ENCODE results near the gene ZMIZ2. TPM values are rescaled to one million over a fixed set of nuclear protein-coding genes. Genes with fewer than 3 reads are reported as not detected.
"Not testable (repeated sequence)": the region's sequence is repeated elsewhere in the genome, so short reads cannot be mapped to it uniquely, and the experiment has no call there.

The ZMIZ2 gene
- total RNA-seq, 2 experiments from 2014 or later, result 84.7 to 92.3 TPM

- H3K27me3 Mint-ChIP-seq, result no peaks in the 10 kb centered on the region
- H3K4me1 Mint-ChIP-seq (ENCODE audit: low read depth), result peaks cover 29% of the 10 kb centered on the region
- H3K9me3 Mint-ChIP-seq, result no peaks in the 10 kb centered on the region
- ChIA-PET CTCF (no interaction called here), POLR2A (interaction anchor here (0.7 to 0.9 kb wide), 2 partner anchors 45 to 163 kb away, joined by 3 to 4 read pairs; no protein-coding TSS in a partner anchor)
- peak overlapping the region; percentile 79 for H3K27ac Mint-ChIP-seq
- intact Hi-C loops (cut with micrococcal nuclease), result no loop called here
- H3K36me3 Mint-ChIP-seq, result peaks cover 52% of the 10 kb centered on the region
- no peak overlapping the region for H3K4me3 Mint-ChIP-seq
- no peak for DNase-seq
Observed at GRCh38 chr7:44802418-44803025, 53.9 kb downstream of the ZMIZ2 start.

DNA sequence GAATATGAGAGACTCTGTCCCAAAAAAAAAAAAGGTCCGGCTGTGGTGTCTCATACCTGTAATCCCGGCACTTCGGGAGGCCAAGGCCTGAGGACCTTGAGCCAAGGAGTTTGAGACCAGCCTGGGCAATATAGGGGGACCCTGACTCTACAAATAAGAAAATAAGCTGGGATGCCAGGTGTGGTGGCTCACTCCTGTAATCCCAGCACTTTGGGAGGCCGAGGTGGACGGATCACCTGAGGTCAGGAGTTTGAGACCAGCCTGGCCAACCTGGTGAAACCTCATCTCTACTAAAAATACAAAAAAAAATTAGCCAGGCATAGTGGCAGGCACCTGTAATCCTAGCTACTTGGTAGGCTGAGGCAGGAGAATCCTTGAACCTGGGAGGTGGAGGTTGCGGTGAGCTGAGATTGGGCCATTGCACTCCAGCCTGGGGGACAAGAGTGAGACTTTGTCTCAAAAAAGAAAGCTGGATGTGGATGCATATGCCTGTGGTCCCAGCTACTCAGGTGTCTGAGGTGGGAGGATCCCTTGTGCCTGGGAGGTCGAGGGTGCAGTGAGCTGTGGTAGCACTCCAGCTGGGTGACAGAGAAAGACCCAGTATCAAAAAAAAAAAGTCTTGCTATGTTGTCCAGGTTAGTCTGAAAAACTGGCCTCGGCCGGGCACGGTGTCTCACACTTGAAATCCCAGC lies 55.3 kb downstream of the ZMIZ2 start:
- H3K27me3 Mint-ChIP-seq; H3K27ac Mint-ChIP-seq; H3K4me3 Mint-ChIP-seq; intact Hi-C loops (cut with micrococcal nuclease); H3K9me3 Mint-ChIP-seq; DNase-seq: not testable (repeated sequence)
- Mint-ChIP-seq H3K4me1 (ENCODE audit: low read depth) (peaks cover 23% of the 10 kb centered on the region), H3K36me3 (peaks cover 37% of the 10 kb centered on the region)
- POLR2A ChIA-PET, result interaction anchor here (0.6 to 1.8 kb wide), 6 partner anchors 22 to 336 kb away, joined by 3 to 8 read pairs (median 4); partner anchors contain the start of gene TMED4
- CTCF ChIA-PET, result interaction anchor here (0.6 kb wide), 1 partner anchor 115 kb away, joined by 3 read pairs; no protein-coding TSS in a partner anchor

GRCh38 chr7:44805950-44806349 lies 57.3 kb downstream of the ZMIZ2 start:
- intact Hi-C loops (cut with micrococcal nuclease), result no loop called here
- Mint-ChIP-seq H3K27me3 (no peaks in the 10 kb centered on the region), H3K9me3 (no peaks in the 10 kb centered on the region), H3K36me3 (peaks cover 20% of the 10 kb centered on the region), H3K27ac (no peak overlapping the region), H3K4me1 (ENCODE audit: low read depth) (peaks cover 11% of the 10 kb centered on the region), H3K4me3 (no peak overlapping the region)
- CTCF ChIA-PET, result no interaction called here
- no peak for DNase-seq
- POLR2A ChIA-PET, result interaction anchor here (1.3 kb wide), 1 partner anchor 15 kb away, joined by 4 read pairs; no protein-coding TSS in a partner anchor

DNA sequence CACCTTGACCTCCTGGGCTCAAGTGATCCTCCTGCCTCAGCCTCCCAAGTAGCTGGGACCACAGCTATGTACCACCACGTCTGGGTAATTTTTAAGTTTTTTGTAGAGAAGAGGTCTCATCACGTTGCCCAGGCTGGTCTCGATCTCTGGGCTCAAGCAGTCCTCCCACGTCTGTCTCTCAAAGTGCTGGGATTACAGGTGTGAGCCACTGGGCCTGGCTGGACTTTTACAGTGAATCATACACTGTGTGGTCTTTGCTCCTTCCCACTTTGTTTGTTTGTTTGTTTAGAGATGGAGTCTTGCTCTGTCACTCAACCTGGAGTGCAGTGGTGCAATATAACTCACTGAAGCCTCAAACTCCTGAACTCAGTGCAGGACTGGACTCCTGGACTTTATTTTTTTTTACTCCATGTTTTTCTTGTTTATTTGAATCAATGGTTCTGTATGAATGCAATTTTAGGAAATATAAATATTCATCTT lies 60.3 kb downstream of the ZMIZ2 start:
- H3K4me3 Mint-ChIP-seq, result no peak overlapping the region
- H3K27ac Mint-ChIP-seq, result no peak overlapping the region
- H3K27me3 Mint-ChIP-seq, result no peaks in the 10 kb centered on the region
- DNase-seq, result no peak
- intact Hi-C loops (cut with micrococcal nuclease), result no loop called here
- H3K4me1 Mint-ChIP-seq (ENCODE audit: low read depth), result peaks cover 4% of the 10 kb centered on the region
- CTCF ChIA-PET, result no interaction called here
- H3K36me3 Mint-ChIP-seq, result no peaks in the 10 kb centered on the region
- H3K9me3 Mint-ChIP-seq, result no peaks in the 10 kb centered on the region
- POLR2A ChIA-PET, result interaction anchor here (0.6 to 0.7 kb wide), 2 partner anchors 61 to 64 kb away, joined by 4 to 5 read pairs; no protein-coding TSS in a partner anchor

DNA sequence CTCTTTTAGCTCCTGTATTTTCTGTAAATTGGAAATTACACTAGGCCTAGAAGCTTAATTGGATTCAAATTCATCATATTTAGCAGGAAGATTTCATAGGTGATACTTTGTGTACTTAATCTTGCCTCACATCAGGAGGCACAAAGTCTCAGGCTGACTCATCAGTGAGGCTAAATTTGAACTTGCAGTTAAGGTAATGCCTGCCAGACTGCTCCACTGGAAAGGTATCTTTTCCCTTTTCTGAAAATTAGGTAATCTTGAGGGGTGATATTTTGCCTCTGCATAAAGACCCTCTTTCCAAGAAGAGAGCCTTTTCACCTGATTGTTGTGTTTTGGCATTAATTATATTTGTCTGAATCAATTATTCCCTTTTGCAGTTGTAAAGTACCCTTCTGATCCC lies 62.4 kb downstream of the ZMIZ2 start:
- intact Hi-C loops (cut with micrococcal nuclease), result no loop called here
- Mint-ChIP-seq H3K27me3 (no peaks in the 10 kb centered on the region), H3K9me3 (no peaks in the 10 kb centered on the region), H3K27ac (no peak overlapping the region), H3K4me3 (no peak overlapping the region), H3K4me1 (ENCODE audit: low read depth) (peaks cover 4% of the 10 kb centered on the region), H3K36me3 (no peaks in the 10 kb centered on the region)
- POLR2A ChIA-PET, result no interaction called here
- CTCF ChIA-PET, result interaction anchor here (0.5 to 1.2 kb wide), 3 partner anchors 16 to 236 kb away, joined by 3 read pairs; no protein-coding TSS in a partner anchor
- no peak for DNase-seq

GRCh38 chr7:44811571-44811970 lies 62.9 kb downstream of the ZMIZ2 start:
- intact Hi-C loops (cut with micrococcal nuclease), result no loop called here
- ChIA-PET CTCF (no interaction called here), POLR2A (interaction anchor here (0.6 kb wide), 1 partner anchor 253 kb away, joined by 3 read pairs; no protein-coding TSS in a partner anchor)
- no peaks in the 10 kb centered on the region for H3K27me3 Mint-ChIP-seq
- no peaks in the 10 kb centered on the region for H3K36me3 Mint-ChIP-seq
- no peak overlapping the region for H3K4me3 Mint-ChIP-seq
- peaks cover 4% of the 10 kb centered on the region for H3K4me1 Mint-ChIP-seq (ENCODE audit: low read depth)
- H3K27ac Mint-ChIP-seq, result no peak overlapping the region
- H3K9me3 Mint-ChIP-seq, result no peaks in the 10 kb centered on the region
- no peak for DNase-seq

- ChIA-PET CTCF (no interaction called here), POLR2A (no interaction called here)
- Mint-ChIP-seq H3K27ac (no peak overlapping the region), H3K36me3 (no peaks in the 10 kb centered on the region), H3K4me1 (ENCODE audit: low read depth) (peaks cover 4% of the 10 kb centered on the region), H3K4me3 (no peak overlapping the region), H3K27me3 (no peaks in the 10 kb centered on the region), H3K9me3 (no peaks in the 10 kb centered on the region)
- DNase-seq, result no peak
- intact Hi-C loops (cut with micrococcal nuclease), result no loop called here
Observed at GRCh38 chr7:44814919-44815318, 66.3 kb downstream of the ZMIZ2 start.

DNA sequence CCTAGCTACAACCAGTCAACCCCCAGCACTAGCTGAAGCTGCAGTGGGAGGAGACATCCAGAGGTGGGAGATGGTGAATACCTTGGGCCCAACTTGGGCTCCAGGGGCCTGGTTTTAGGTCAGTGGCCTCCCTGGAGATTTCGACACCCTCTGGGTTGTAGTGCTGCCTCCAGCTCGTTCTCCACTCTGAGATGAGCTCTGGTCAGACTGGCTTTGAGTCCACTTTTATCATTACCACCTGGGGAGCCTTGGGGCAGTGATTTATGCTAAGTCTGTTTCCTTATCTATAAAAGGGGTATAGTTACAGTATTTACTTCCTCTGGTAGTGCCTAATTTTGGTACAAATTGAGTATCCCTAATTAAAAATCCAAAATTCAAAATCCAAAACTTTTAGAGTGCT lies 70.6 kb downstream of the ZMIZ2 start:
- no peak overlapping the region for H3K27ac Mint-ChIP-seq
- H3K36me3 Mint-ChIP-seq, result no peaks in the 10 kb centered on the region
- no peaks in the 10 kb centered on the region for H3K27me3 Mint-ChIP-seq
- ChIA-PET CTCF (no interaction called here), POLR2A (no interaction called here)
- H3K9me3 Mint-ChIP-seq, result no peaks in the 10 kb centered on the region
- no peak for DNase-seq
- H3K4me1 Mint-ChIP-seq (ENCODE audit: low read depth), result peaks cover 5% of the 10 kb centered on the region
- intact Hi-C loops (cut with micrococcal nuclease), result no loop called here
- no peak overlapping the region for H3K4me3 Mint-ChIP-seq

Other genes starting within 250 kb of the ZMIZ2 start
- gene NPC1L1, start 207.5 kb upstream of the ZMIZ2 start, total RNA-seq, result under 1 TPM in 1 of 2 experiments, not detected in 1; 0.07 TPM
- gene DDX56, start 174.9 kb upstream of the ZMIZ2 start, total RNA-seq, result 10 to 100 TPM; 84.0 to 87.0 TPM
- gene TMED4, start 166.6 kb upstream of the ZMIZ2 start, total RNA-seq, result 10 to 100 TPM; 74.8 to 79.1 TPM
- 100 to 1,000 TPM; 103 to 105 TPM for gene OGDH, start 142.2 kb upstream of the ZMIZ2 start, total RNA-seq
- gene PPIA, start 47.8 kb downstream of the ZMIZ2 start, total RNA-seq, result 1,000 to 10,000 TPM; 3,158 to 3,182 TPM
- gene H2AZ2, start 99.2 kb downstream of the ZMIZ2 start, total RNA-seq, result 100 to 1,000 TPM; 299 to 307 TPM
- gene PURB, start 136.7 kb downstream of the ZMIZ2 start, total RNA-seq, result 10 to 100 TPM; 21.5 to 23.6 TPM
- gene MYO1G, start 230.2 kb downstream of the ZMIZ2 start, total RNA-seq, result 100 to 1,000 TPM; 429 to 436 TPM